HepG2 (cell line): ENCODE results near the gene TNFSF8.

Experiments
- AKAP8 ChIP-seq: sonication (generic); formaldehyde crosslinking; IDR thresholded peaks from 2 replicates; pipeline ENCODE4 v1.5.1; 2020; ENCODE audit warnings: mild to moderate bottlenecking, missing genetic modification reagents
- CTCF ChIP-seq: sonication (generic); formaldehyde crosslinking; IDR thresholded peaks from 2 replicates; pipeline ENCODE4 v1.5.0; 2020; ENCODE audit warnings: mild to moderate bottlenecking, missing genetic modification reagents, moderate library complexity
- DNMT1 ChIP-seq: sonication (generic); formaldehyde crosslinking; IDR thresholded peaks from 2 replicates; pipeline ENCODE4 v1.5.1; 2020; ENCODE audit warnings: mild to moderate bottlenecking, missing genetic modification reagents
- GATAD1 ChIP-seq: IDR thresholded peaks from 2 replicates; pipeline ENCODE4 v1.6.1; 2016; ENCODE audit warnings: missing genetic modification reagents, missing compliant biosample characterization
- JUN ChIP-seq: sonication (generic); formaldehyde crosslinking; IDR thresholded peaks from 2 replicates; pipeline ENCODE4 v1.4.0; 2020; ENCODE audit warnings: mild to moderate bottlenecking, missing genetic modification reagents
- MIER3 ChIP-seq: IDR thresholded peaks from 2 replicates; pipeline ENCODE4 v1.6.1; 2016; ENCODE audit warnings: missing compliant biosample characterization, borderline replicate concordance
- POLR2A ChIP-seq, 2 experiments: IDR thresholded peaks; 2 replicates each; pipeline ENCODE4 v1.6.1; 2011; ENCODE audit warnings: low read depth in 2 of 2, low read length in 2 of 2, mild to moderate bottlenecking in 1 of 2, moderate library complexity in 1 of 2; ENCODE audit not compliant: insufficient read depth in 1 of 2
- RAD21 ChIP-seq: fragments of 450-650 bp; formaldehyde crosslinking; IDR thresholded peaks from 2 replicates; pipeline ENCODE4 v1.5.0; 2020; ENCODE audit warnings: mild to moderate bottlenecking
- SMC3 ChIP-seq: IDR thresholded peaks from 2 replicates; pipeline ENCODE4 v1.6.1; 2011; ENCODE audit warnings: low read length, improper control_type of control experiment
- SRF ChIP-seq: IDR thresholded peaks from 2 replicates; pipeline ENCODE4 v1.6.1; 2011; ENCODE audit warnings: mild to moderate bottlenecking, low read depth, low read length, moderate library complexity
- THRA ChIP-seq: sonication (generic); formaldehyde crosslinking; IDR thresholded peaks from 2 replicates; pipeline ENCODE4 v1.4.0; 2020; ENCODE audit warnings: missing genetic modification reagents, borderline replicate concordance
- U2AF2 ChIP-seq: fragments of 200-400 bp; formaldehyde crosslinking; IDR thresholded peaks from 2 replicates; pipeline ENCODE4 v1.6.1; 2017; ENCODE audit warnings: low read depth, mild to moderate bottlenecking, low read length
- ZSCAN29 ChIP-seq: sonication (generic); formaldehyde crosslinking; conservative IDR thresholded peaks from 2 replicates; pipeline ENCODE4 v1.4.0; 2020; ENCODE audit warnings: mild to moderate bottlenecking, missing genetic modification reagents

GRCh38 chr9:114894206-114894605 is 36.2 kb downstream of the TNFSF8 start:
- TF ChIP-seq JUN (CRISPR knock-in tag) (no peak), U2AF2 (no peak), SMC3 (no peak), THRA (CRISPR knock-in tag) (no peak), AKAP8 (CRISPR knock-in tag) (no peak), CTCF (CRISPR knock-in tag) (no peak), SRF (no peak), POLR2A (IDR thresholded peaks at IDR 0.05; ENCODE audit: insufficient read depth in 1 of 2, low read depth in 2 of 2, low read length in 2 of 2) (no peak), GATAD1 (CRISPR knock-in tag) (no peak), ZSCAN29 (CRISPR knock-in tag) (no peak), MIER3 (CRISPR knock-in tag) (no peak), RAD21 (CRISPR knock-in tag) (no peak), DNMT1 (no peak)
